Fibroblast of lung (primary cell): Measurements from ENCODE around the gene ZNF789.

Experiments
- EZH2 ChIP-seq: IDR thresholded peaks from 2 replicates; pipeline ENCODE4 v1.5.1; 2012; ENCODE audit warnings: low read length, control low read depth, mild to moderate bottlenecking; ENCODE audit errors: missing control alignments
- TF ChIP-seq, protein P1 (sequence below), 2 donors: IDR thresholded peaks in 1 of 2; conservative IDR thresholded peaks in 1 of 2; 1 replicate in 1 of 2; 2 replicates in 1 of 2; pipeline ENCODE4 v1.5.1; 2011 to 2012; ENCODE audit warnings: low read length in 2 of 2, control low read depth in 1 of 2, inconsistent platforms in 1 of 2, low read depth in 1 of 2, mild to moderate bottlenecking in 1 of 2

DNA sequence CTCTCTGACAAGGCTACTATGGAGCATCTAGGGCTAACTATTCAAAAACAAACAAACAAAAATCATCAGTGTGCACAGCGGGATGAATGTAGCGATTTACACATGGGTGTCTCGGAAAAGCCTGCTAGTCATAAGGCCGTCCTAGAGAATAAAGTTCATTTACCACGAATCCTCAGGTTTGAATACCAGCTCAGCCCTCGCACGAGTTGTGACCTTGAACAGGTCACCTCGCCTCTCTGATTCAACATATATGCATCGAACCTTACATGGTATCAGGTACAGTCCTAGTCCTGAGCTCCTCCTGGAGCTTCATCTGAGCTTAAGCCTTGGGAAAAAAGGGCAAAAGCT, 7.3 kb upstream of the ZNF789 start:
- TF ChIP-seq, protein P1, sequence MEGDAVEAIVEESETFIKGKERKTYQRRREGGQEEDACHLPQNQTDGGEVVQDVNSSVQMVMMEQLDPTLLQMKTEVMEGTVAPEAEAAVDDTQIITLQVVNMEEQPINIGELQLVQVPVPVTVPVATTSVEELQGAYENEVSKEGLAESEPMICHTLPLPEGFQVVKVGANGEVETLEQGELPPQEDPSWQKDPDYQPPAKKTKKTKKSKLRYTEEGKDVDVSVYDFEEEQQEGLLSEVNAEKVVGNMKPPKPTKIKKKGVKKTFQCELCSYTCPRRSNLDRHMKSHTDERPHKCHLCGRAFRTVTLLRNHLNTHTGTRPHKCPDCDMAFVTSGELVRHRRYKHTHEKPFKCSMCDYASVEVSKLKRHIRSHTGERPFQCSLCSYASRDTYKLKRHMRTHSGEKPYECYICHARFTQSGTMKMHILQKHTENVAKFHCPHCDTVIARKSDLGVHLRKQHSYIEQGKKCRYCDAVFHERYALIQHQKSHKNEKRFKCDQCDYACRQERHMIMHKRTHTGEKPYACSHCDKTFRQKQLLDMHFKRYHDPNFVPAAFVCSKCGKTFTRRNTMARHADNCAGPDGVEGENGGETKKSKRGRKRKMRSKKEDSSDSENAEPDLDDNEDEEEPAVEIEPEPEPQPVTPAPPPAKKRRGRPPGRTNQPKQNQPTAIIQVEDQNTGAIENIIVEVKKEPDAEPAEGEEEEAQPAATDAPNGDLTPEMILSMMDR (conservative IDR thresholded peaks at IDR 0.05 in 1 of 2, IDR thresholded peaks at IDR 0.05 in 1 of 2; ENCODE audit: low read depth in 1 of 2, low read length in 2 of 2): no peak
- no peak for TF ChIP-seq EZH2
